Activated CD4-positive, alpha-beta T cell treated with anti-CD3 and anti-CD28 coated beads, Interleukin-2, amount 50 U/mL, for 48 hours (primary cell): Measurements from ENCODE around the gene PTCD2.
"Not testable (repeated sequence)": the region's sequence is repeated elsewhere in the genome, so short reads cannot be mapped to it uniquely, and the experiment has no call there.

Source experiments
- DNase-seq, 2 experiments: peaks; one replicate each; pipeline ENCODE4 v3.0.0-alpha.2; 2020

PTCD2 gene

GRCh38 chr5:72298136-72298535 lies 22.0 kb upstream of the PTCD2 start:
- DNase-seq: not testable (repeated sequence)

GRCh38 chr5:72298711-72299110 lies 21.5 kb upstream of the PTCD2 start:
- DNase-seq: no peak

- no peak for DNase-seq
These were observed 19.4 kb upstream of the PTCD2 start for GRCh38 chr5:72300590-72301339.

DNA sequence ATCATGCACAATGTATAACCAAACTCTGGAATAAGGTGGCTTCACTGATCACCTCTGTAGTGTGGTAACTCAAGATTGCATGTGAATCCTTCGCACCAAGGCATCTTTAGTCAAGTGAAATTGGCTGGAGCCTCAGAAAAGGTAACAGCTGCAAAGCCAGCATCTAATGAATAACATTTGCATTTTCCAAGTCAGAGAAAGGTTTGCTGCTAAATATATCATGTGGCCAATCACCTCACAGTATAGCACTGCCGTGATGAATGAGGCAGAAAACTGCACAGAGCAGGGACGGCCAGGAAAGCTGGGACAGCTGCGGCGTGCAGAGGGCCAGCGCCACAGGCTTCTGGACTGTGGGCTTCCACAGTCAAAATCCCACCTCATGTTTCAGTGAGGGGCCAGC lies 18.6 kb upstream of the PTCD2 start:
- no peak for DNase-seq

DNA sequence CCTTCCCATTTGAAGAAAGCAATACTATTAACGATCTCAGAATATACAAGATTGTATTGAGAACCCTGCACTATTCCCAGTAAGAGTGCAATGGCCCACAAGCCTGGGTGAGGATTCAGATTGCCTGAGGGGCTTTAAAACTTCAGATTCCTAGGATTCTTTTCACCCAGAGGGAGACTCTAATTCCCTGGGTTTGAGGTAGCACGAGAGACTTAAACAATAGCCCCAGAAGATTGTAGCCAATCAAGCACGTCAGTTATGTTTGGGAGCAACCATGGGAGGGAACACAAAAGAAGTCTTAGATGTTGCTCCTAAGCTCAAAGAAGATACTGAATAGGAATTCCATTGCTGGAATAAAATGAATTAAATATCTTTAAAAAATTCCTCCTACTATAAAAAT lies 18.0 kb upstream of the PTCD2 start:
- no peak for DNase-seq

GRCh38 chr5:72305194-72306142 lies 14.7 kb upstream of the PTCD2 start:
- no peak for DNase-seq

GRCh38 chr5:72307573-72307967 lies 12.6 kb upstream of the PTCD2 start:
- DNase-seq: no peak

GRCh38 chr5:72307968-72308852 lies 12.0 kb upstream of the PTCD2 start:
- peak; percentile 93 to 95 for DNase-seq

- DNase-seq: no peak
These were observed 11.4 kb upstream of the PTCD2 start for GRCh38 chr5:72308853-72309191.

- no peak for DNase-seq
These were observed 7.0 kb upstream of the PTCD2 start for GRCh38 chr5:72313141-72313540.

DNA sequence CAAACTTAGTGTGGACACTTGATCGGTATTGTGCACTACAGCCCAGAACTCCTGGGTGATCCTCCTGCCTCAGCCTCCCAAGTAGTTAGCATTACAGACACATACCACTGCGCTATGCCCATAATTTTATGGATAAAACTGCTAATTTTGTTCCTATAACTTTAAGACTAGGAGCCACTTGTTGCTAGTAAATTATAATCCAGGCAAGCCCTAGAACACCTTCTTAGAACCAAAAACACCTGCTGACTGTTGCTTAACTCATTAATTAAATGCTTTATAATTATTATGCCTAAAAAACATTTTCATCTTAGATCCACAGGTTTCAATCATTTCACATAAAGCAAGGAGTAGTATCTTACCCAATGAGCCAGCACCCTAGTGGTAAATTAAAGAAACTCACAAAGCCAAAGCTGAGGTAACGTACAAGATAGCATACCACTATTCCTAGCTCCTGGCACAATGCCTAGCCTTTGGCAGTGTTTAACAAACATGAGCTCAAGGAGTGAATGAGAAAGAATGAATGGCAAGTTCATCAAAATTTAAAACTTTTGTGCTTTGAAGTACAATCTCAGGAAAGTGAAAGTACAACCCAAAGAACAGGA lies 5.5 kb upstream of the PTCD2 start:
- DNase-seq: no peak

GRCh38 chr5:72319435-72319975 lies 668 bp upstream of the PTCD2 start:
- DNase-seq: peak; percentile 44 to 52

- no peak for DNase-seq
These were observed 4.1 kb downstream of the PTCD2 start for GRCh38 chr5:72324189-72324825.

- no peak for DNase-seq
These were observed 5.6 kb downstream of the PTCD2 start for GRCh38 chr5:72325566-72326305.

- no peak for DNase-seq
These were observed 6.1 kb downstream of the PTCD2 start for GRCh38 chr5:72326306-72326649.

DNA sequence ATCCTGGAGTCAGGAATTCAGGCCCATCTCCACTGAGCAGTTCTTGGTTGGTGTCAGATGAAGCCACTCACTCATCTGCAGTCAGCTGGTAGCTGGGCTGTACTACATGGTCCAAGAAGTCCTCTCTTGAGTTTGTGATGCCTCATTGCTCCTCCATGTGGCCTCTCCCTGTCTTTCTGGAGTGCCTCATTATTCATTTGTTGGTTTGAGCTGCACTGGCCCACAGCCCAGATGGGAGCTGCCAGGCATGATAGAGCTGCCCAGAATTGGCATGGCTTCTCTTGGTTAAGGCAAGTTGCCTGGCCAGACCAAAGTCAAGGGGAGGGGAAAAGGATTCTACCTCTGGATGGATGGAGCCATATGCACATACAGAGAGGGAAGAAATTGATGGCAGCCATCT lies 8.0 kb downstream of the PTCD2 start:
- no peak for DNase-seq

DNA sequence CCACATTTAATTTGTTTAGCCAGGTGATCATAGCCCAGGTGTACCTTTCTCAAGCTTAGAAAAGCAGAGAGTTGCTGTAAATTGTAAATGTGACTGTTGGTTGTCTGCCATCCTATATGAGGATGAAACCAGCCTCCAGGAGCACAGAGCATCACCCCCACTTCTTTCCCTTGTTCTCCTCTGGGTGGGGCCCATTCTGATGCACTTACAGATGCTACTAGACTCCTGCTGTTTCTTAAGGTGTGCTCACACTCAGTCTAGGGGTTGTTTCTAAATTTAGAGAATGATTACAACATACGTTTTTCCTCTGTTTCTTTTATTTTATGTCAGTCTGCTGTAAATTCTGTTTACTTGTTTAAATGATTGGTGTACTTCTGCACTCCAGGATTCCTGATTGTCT lies 10.5 kb downstream of the PTCD2 start:
- no peak for DNase-seq

DNA sequence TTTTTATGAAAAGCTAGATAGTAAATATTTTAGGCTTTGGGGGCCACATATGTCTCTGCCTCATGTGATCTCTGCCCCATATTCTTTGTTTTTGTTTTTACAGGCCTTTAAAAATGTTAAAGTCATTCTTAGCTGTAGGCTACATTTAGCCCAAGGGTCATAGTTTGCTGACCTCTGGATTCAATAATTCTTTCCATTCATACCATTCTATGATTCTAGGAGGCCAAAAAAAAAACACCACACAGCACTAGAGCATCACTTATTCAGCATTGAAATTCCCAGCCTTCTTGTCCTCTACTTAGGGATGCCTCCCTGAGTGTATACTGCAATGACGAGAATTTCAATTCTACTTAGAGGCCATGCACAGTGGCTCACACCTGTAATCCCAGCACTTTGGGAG lies 17.0 kb downstream of the PTCD2 start:
- DNase-seq: no peak

GRCh38 chr5:72338689-72339209 lies 18.6 kb downstream of the PTCD2 start:
- DNase-seq: no peak

- DNase-seq: no peak
These were observed 26.2 kb downstream of the PTCD2 start for GRCh38 chr5:72346398-72346797.

GRCh38 chr5:72347801-72348308 lies 27.7 kb downstream of the PTCD2 start:
- DNase-seq: peak; percentile 15 to 27
